Endothelial cell of umbilical vein (primary cell): ENCODE data around the gene CNNM4. TPM values are rescaled to one million over a fixed set of nuclear protein-coding genes. Genes with fewer than 3 reads are reported as not detected.

Source experiments
- BruUV-seq: library from RNA; stranded (reverse); fragments of 400-500 nt; replicated peaks from 2 replicates; lab custom pipeline; 2021; lab: Mats Ljungman, UMichigan
- CTCF ChIA-PET: fragments of 300-600, 350-600 bp; sonication (Branson Sonifier 250); formaldehyde crosslinking; loops from one replicate; lab custom pipeline; 2021; ENCODE audit warnings: antibody characterized with exemption, inconsistent platforms; lab: Charles Lee
- POLR2A ChIA-PET: fragments of 300-600, 350-600 bp; sonication (Branson Sonifier 250); formaldehyde crosslinking; loops from one replicate; lab custom pipeline; 2021; ENCODE audit warnings: antibody characterized with exemption, inconsistent platforms; lab: Charles Lee
- DNase-seq: peaks from one replicate; pipeline ENCODE4 v3.0.0-alpha.2; 2011; ENCODE audit warnings: low read depth, low spot score
- FAIRE-seq: peaks from 2 replicates; lab custom pipeline; 2011; peaks lifted over from hg19 to GRCh38; lab: Jason Lieb, UNC
- H2AFZ ChIP-seq: 2 replicates; pipeline ENCODE4 v1.6.0; 2012; ENCODE audit warnings: low read depth, low read length, control low read depth, inconsistent platforms
- H3K27ac ChIP-seq: 2 replicates; pipeline ENCODE4 v1.5.1; 2011; ENCODE audit warnings: low read depth, mild to moderate bottlenecking, control low read depth, low read length, moderate library complexity; ENCODE audit not compliant: insufficient read depth
- H3K27me3 ChIP-seq, 2 experiments: 2 replicates each; pipeline versions ENCODE4 v1.6.0 to v1.6.1; 2011; ENCODE audit warnings: low read length in 2 of 2, mixed read lengths in 1 of 2; ENCODE audit not compliant: control insufficient read depth in 2 of 2, insufficient read depth in 2 of 2
- H3K36me3 ChIP-seq, 2 experiments: 2 replicates in 1 of 2; 3 replicates in 1 of 2; pipeline ENCODE4 v1.5.1; 2011; ENCODE audit warnings: low read length in 2 of 2, mild to moderate bottlenecking in 1 of 2, moderate library complexity in 1 of 2; ENCODE audit not compliant: control insufficient read depth in 2 of 2, insufficient read depth in 2 of 2; ENCODE audit errors: extremely low read depth in 1 of 2
- H3K4me1 ChIP-seq: 3 replicates; pipeline ENCODE4 v1.5.1; 2011; ENCODE audit warnings: mild to moderate bottlenecking, low read length; ENCODE audit not compliant: control insufficient read depth, insufficient read depth; ENCODE audit errors: extremely low read depth
- H3K4me2 ChIP-seq: 2 replicates; pipeline ENCODE4 v1.6.1; 2011; ENCODE audit warnings: low read length, control low read depth, mixed read lengths; ENCODE audit not compliant: insufficient read depth
- H3K4me3 ChIP-seq, 3 experiments: fragments of 200-600 bp in 1 of 3; sonication (generic), shearing (Covaris generic) in 1 of 3; replicated peaks in 1 of 3; 2 replicates each; pipeline ENCODE4 v1.5.1; 2011 to 2016; ENCODE audit warnings: control low read depth in 3 of 3, low read length in 3 of 3, mild to moderate bottlenecking in 2 of 3, inconsistent platforms in 1 of 3, low read depth in 1 of 3, moderate library complexity in 1 of 3; ENCODE audit not compliant: insufficient read depth in 1 of 3
- H3K79me2 ChIP-seq: 2 replicates; pipeline ENCODE4 v1.6.0; 2012; ENCODE audit warnings: low read length, inconsistent platforms; ENCODE audit not compliant: control insufficient read depth, insufficient read depth
- H3K9ac ChIP-seq: replicated peaks from 2 replicates; pipeline ENCODE3; 2011; ENCODE audit warnings: low read length, control low read depth; ENCODE audit not compliant: insufficient read depth; ENCODE audit errors: extremely low read depth
- H3K9me1 ChIP-seq: replicated peaks from 3 replicates; pipeline ENCODE4 v1.6.0; 2011; ENCODE audit warnings: mild to moderate bottlenecking, low read length; ENCODE audit not compliant: control insufficient read depth, insufficient read depth; ENCODE audit errors: extremely low read depth
- H3K9me3 ChIP-seq: replicated peaks from 2 replicates; pipeline ENCODE4 v1.5.1; 2012; ENCODE audit warnings: low read length, inconsistent platforms; ENCODE audit not compliant: control insufficient read depth, insufficient read depth
- H4K20me1 ChIP-seq: replicated peaks from 2 replicates; pipeline ENCODE3; 2011; ENCODE audit warnings: mild to moderate bottlenecking, low read length; ENCODE audit not compliant: control insufficient read depth, insufficient read depth; ENCODE audit errors: extremely low read depth
- EZH2 ChIP-seq: IDR thresholded peaks from 2 replicates; pipeline ENCODE4 v1.6.1; 2012; ENCODE audit warnings: borderline replicate concordance, low read depth, mild to moderate bottlenecking, moderate library complexity, low read length, inconsistent platforms; ENCODE audit not compliant: severe bottlenecking
- FOS ChIP-seq: IDR thresholded peaks from 2 replicates; pipeline ENCODE4 v1.6.1; 2011; ENCODE audit warnings: mild to moderate bottlenecking, low read length, moderate library complexity, borderline replicate concordance; ENCODE audit not compliant: insufficient read depth
- GATA2 ChIP-seq: IDR thresholded peaks from 2 replicates; pipeline ENCODE4 v1.7.0; 2011; ENCODE audit warnings: low read depth, mild to moderate bottlenecking, moderate library complexity, mixed read lengths, low read length; ENCODE audit not compliant: insufficient read length, insufficient read depth
- JUN ChIP-seq: IDR thresholded peaks from 2 replicates; pipeline ENCODE4 v1.6.1; 2011; ENCODE audit warnings: borderline replicate concordance, low read depth; ENCODE audit not compliant: insufficient read length, insufficient read depth
- MAX ChIP-seq: IDR thresholded peaks from 2 replicates; pipeline ENCODE4 v1.6.1; 2011; ENCODE audit not compliant: insufficient read depth, insufficient read length
- MYC ChIP-seq: IDR thresholded peaks from one replicate; pipeline ENCODE4 v1.6.1; 2011; ENCODE audit warnings: mild to moderate bottlenecking, low read depth, low read length
- POLR2A ChIP-seq: IDR thresholded peaks from 2 replicates; pipeline ENCODE4 v1.6.1; 2012; ENCODE audit warnings: low read depth, mild to moderate bottlenecking, control low read depth, low read length
- POLR2AphosphoS5 ChIP-seq: IDR thresholded peaks from 2 replicates; pipeline ENCODE4 v1.6.1; 2012; ENCODE audit warnings: low read depth, mild to moderate bottlenecking, control low read depth, low read length, moderate library complexity; ENCODE audit not compliant: insufficient read depth
- dilution Hi-C: fragments of 300-500 bp; cut with MboI; formaldehyde crosslinking; loops from one replicate; pipeline ENCODE4 v1.15.0; 2019; ENCODE audit warnings: low sequenced_read_pairs; ENCODE audit not compliant: extremely low pct_ligation_motif_present
- intact Hi-C: fragments of 100-400 bp; cut with micrococcal nuclease; formaldehyde crosslinking; loops from one replicate; pipeline ENCODE4 v1.10.0; 2022
- polyA plus RNA-seq, 4 experiments: library from polyadenylated mRNA; depleted of rRNA in 3 of 4; stranded (reverse) in 3 of 4; unstranded in 1 of 4; fragments of >200 nt; gene quantifications; 2 replicates each; pipeline versions ENCODE4 v1.2.1 to v1.2.3, GENCODE V29; 2011 to 2012; ENCODE audit warnings: missing spikeins in 1 of 4
- total RNA-seq: library from RNA; stranded (reverse); gene quantifications from 2 replicates; pipeline ENCODE4 v1.2.3, GENCODE V29; 2021
- TF ChIP-seq, protein P1 (sequence below), 2 donors: IDR thresholded peaks; 1 replicate in 1 of 2; 2 replicates in 1 of 2; pipeline ENCODE4 v1.5.1; 2011; ENCODE audit warnings: low read length in 2 of 2, mild to moderate bottlenecking in 2 of 2, moderate library complexity in 2 of 2, control low read depth in 1 of 2, inconsistent platforms in 1 of 2, low read depth in 1 of 2; ENCODE audit not compliant: insufficient read depth in 1 of 2; ENCODE audit errors: extremely low read depth in 1 of 2

CNNM4 gene
- total and polyA plus RNA-seq, 2 donors (not counting 3 experiments of a cell fraction or from before 2014, with no cell fraction given) = 4.7 to 5.3 TPM

DNA sequence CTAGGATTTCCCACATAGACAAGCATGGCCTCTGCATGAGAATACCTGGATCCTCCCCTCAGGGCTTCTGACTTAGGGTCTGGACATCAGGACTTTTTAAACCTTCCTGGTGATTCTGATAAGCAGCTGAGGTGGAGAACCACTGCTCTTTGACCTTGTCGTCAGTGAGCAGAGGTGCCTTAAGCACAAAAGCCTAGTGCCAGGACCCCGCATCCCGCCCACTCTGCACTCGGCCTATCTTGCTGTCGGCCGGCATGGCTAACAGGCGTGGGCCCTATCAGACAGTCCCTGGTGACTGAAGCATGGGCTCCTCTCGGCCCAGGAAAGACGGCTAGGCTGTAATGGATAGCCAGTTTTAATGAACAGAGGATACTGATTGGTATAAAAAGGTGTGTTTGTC is 76.9 kb downstream of the CNNM4 start:
- no peak for TF ChIP-seq MYC
- TF ChIP-seq JUN = no peak
- TF ChIP-seq, protein P1, sequence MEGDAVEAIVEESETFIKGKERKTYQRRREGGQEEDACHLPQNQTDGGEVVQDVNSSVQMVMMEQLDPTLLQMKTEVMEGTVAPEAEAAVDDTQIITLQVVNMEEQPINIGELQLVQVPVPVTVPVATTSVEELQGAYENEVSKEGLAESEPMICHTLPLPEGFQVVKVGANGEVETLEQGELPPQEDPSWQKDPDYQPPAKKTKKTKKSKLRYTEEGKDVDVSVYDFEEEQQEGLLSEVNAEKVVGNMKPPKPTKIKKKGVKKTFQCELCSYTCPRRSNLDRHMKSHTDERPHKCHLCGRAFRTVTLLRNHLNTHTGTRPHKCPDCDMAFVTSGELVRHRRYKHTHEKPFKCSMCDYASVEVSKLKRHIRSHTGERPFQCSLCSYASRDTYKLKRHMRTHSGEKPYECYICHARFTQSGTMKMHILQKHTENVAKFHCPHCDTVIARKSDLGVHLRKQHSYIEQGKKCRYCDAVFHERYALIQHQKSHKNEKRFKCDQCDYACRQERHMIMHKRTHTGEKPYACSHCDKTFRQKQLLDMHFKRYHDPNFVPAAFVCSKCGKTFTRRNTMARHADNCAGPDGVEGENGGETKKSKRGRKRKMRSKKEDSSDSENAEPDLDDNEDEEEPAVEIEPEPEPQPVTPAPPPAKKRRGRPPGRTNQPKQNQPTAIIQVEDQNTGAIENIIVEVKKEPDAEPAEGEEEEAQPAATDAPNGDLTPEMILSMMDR (IDR thresholded peaks at IDR 0.05; ENCODE audit: extremely low read depth in 1 of 2, insufficient read depth in 1 of 2, low read depth in 1 of 2, low read length in 2 of 2) = no peak
- TF ChIP-seq POLR2A = no peak
- no peak for TF ChIP-seq FOS
- TF ChIP-seq EZH2 = no peak
- no peak for TF ChIP-seq MAX
- TF ChIP-seq POLR2AphosphoS5 = no peak
- TF ChIP-seq GATA2 = no peak
- Histone ChIP-seq H3K27me3 (no peaks in the 10 kb centered on the region), H3K4me1 (no peaks in the 10 kb centered on the region), H3K79me2 (no peaks in the 10 kb centered on the region), H3K36me3 (peaks cover 0 to 8% of the 10 kb centered on the region in 2 experiments), H3K9me3 (no peaks in the 10 kb centered on the region), H3K9ac (no peak overlapping the region), H3K27ac (no peak overlapping the region), H2AFZ (no peak overlapping the region), H3K4me2 (no peak overlapping the region), H3K4me3 (no peak overlapping the region), H4K20me1 (no peaks in the 10 kb centered on the region), H3K9me1 (no peaks in the 10 kb centered on the region)
- dilution Hi-C loops = no loop called here
- POLR2A ChIA-PET = no interaction called here
- FAIRE-seq (no peak), DNase-seq (no peak)
- BruUV-seq = no TSS peak
- intact Hi-C loops = no loop called here
- CTCF ChIA-PET = no interaction called here
